WTC11 (cell line): Measurements from ENCODE around the gene CACNA2D3. TPM values are rescaled to one million over a fixed set of nuclear protein-coding genes. Genes with fewer than 3 reads are reported as not detected.
A peak's percentile ranks its signal among the peaks of the same experiment; 100 is the strongest.

ENCODE experiments used
- ATAC-seq: fragments of 200-7000 bp; cut with Tn5 transposase; 2 replicates; pipeline ENCODE4 v1.10.0; 2021; ENCODE audit warnings: mild to moderate bottlenecking, moderate library complexity
- CTCF ChIA-PET: fragments of 300-600 bp; sonication (Branson Sonifier 250); formaldehyde crosslinking; loops from one replicate; lab custom pipeline; 2021; ENCODE audit warnings: antibody characterized with exemption; lab: Charles Lee
- POLR2A ChIA-PET: fragments of 350-600 bp; sonication (Branson Sonifier 250); formaldehyde crosslinking; loops from one replicate; lab custom pipeline; 2021; ENCODE audit warnings: antibody characterized with exemption; lab: Charles Lee
- DNase-seq: peaks from one replicate; pipeline ENCODE4 v3.0.0; 2021; ENCODE audit warnings: low spot score
- H3K27ac Mint-ChIP-seq: 2 replicates; pipeline ENCODE4 v1.8.0; 2021; ENCODE audit warnings: mixed read lengths
- H3K27me3 Mint-ChIP-seq: 2 replicates; pipeline ENCODE4 v1.8.0; 2021; ENCODE audit warnings: low read depth, mild to moderate bottlenecking, moderate library complexity, mixed read lengths
- H3K36me3 Mint-ChIP-seq: 2 replicates; pipeline ENCODE4 v1.8.0; 2021; ENCODE audit warnings: mixed read lengths
- H3K4me1 Mint-ChIP-seq: 2 replicates; pipeline ENCODE4 v1.8.0; 2022; ENCODE audit warnings: mixed read lengths
- H3K4me3 Mint-ChIP-seq: 2 replicates; pipeline ENCODE4 v1.8.0; 2021; ENCODE audit warnings: mild to moderate bottlenecking, moderate library complexity, mixed read lengths
- H3K9me3 Mint-ChIP-seq: 2 replicates; pipeline ENCODE4 v1.8.0; 2021; ENCODE audit warnings: mixed read lengths
- CBFB ChIP-seq: sonication (generic); formaldehyde crosslinking; IDR thresholded peaks from 2 replicates; pipeline ENCODE4 v1.8.1; 2022; ENCODE audit warnings: mild to moderate bottlenecking, low read depth, missing genetic modification reagents
- CREB1 ChIP-seq: sonication (generic); formaldehyde crosslinking; IDR thresholded peaks from 2 replicates; pipeline ENCODE4 v1.8.0; 2023; ENCODE audit warnings: mild to moderate bottlenecking, missing genetic modification reagents
- E2F4 ChIP-seq: sonication (generic); formaldehyde crosslinking; IDR thresholded peaks from 2 replicates; pipeline ENCODE4 v1.8.1; 2022; ENCODE audit warnings: low read depth, mild to moderate bottlenecking, moderate library complexity, missing genetic modification reagents, borderline replicate concordance
- ERG ChIP-seq: fragments of 250-450 bp; sonication (Bioruptor Pico); IDR thresholded peaks from 2 replicates; pipeline ENCODE4 v1.8.0; 2021; ENCODE audit warnings: mild to moderate bottlenecking
- ETV6 ChIP-seq: sonication (generic); formaldehyde crosslinking; IDR thresholded peaks from 2 replicates; pipeline ENCODE4 v1.8.1; 2022; ENCODE audit warnings: mild to moderate bottlenecking, missing genetic modification reagents
- FOXJ3 ChIP-seq: sonication (generic); formaldehyde crosslinking; IDR thresholded peaks from 2 replicates; pipeline ENCODE4 v1.9.0; 2021; ENCODE audit warnings: missing genetic modification reagents, mild to moderate bottlenecking, borderline replicate concordance
- FOXK1 ChIP-seq: sonication (generic); formaldehyde crosslinking; IDR thresholded peaks from 2 replicates; pipeline ENCODE4 v1.8.0; 2022; ENCODE audit warnings: mild to moderate bottlenecking, moderate library complexity, missing genetic modification reagents
- GRHL2 ChIP-seq: fragments of 250-450 bp; sonication (Bioruptor Pico); IDR thresholded peaks from 2 replicates; pipeline ENCODE4 v1.8.0; 2022; ENCODE audit warnings: mild to moderate bottlenecking, moderate library complexity; ENCODE audit not compliant: insufficient replicate concordance, severe bottlenecking
- HMGA2 ChIP-seq: fragments of 250-450 bp; sonication (Bioruptor Pico); IDR thresholded peaks from 2 replicates; pipeline ENCODE4 v1.4.0; 2021; ENCODE audit warnings: mild to moderate bottlenecking, moderate library complexity
- KAT7 ChIP-seq: sonication (generic); formaldehyde crosslinking; IDR thresholded peaks from 2 replicates; pipeline ENCODE4 v1.8.1; 2023; ENCODE audit warnings: missing genetic modification reagents, mild to moderate bottlenecking, borderline replicate concordance
- MYBL2 ChIP-seq: sonication (generic); formaldehyde crosslinking; IDR thresholded peaks from 2 replicates; pipeline ENCODE4 v1.8.1; 2023; ENCODE audit warnings: mild to moderate bottlenecking, moderate library complexity, missing genetic modification reagents
- NR1H2 ChIP-seq: sonication (generic); formaldehyde crosslinking; IDR thresholded peaks from 2 replicates; pipeline ENCODE4 v1.9.0; 2021; ENCODE audit warnings: mild to moderate bottlenecking, moderate library complexity, missing genetic modification reagents
- NR2C2 ChIP-seq: sonication (generic); formaldehyde crosslinking; IDR thresholded peaks from 2 replicates; pipeline ENCODE4 v1.8.0; 2022; ENCODE audit warnings: mild to moderate bottlenecking, missing genetic modification reagents
- NR3C1 ChIP-seq: sonication (generic); formaldehyde crosslinking; conservative IDR thresholded peaks from 2 replicates; pipeline ENCODE4 v1.8.1; 2023; ENCODE audit warnings: low read depth, mild to moderate bottlenecking, missing genetic modification reagents
- RELA ChIP-seq: sonication (generic); formaldehyde crosslinking; IDR thresholded peaks from 2 replicates; pipeline ENCODE4 v1.8.1; 2022; ENCODE audit warnings: missing genetic modification reagents, mild to moderate bottlenecking, borderline replicate concordance
- SP1 ChIP-seq: sonication (generic); formaldehyde crosslinking; conservative IDR thresholded peaks from 2 replicates; pipeline ENCODE4 v1.8.1; 2022; ENCODE audit warnings: missing genetic modification reagents
- TEAD1 ChIP-seq: sonication (generic); formaldehyde crosslinking; IDR thresholded peaks from 2 replicates; pipeline ENCODE4 v1.8.0; 2022; ENCODE audit warnings: mild to moderate bottlenecking, missing genetic modification reagents
- ZNF416 ChIP-seq: fragments of 250-450 bp; sonication (Bioruptor Pico); IDR thresholded peaks from 2 replicates; pipeline ENCODE4 v1.9.0; 2021; ENCODE audit warnings: mild to moderate bottlenecking, inconsistent platforms
- ZNF423 ChIP-seq: fragments of 250-450 bp; sonication (Bioruptor Pico); IDR thresholded peaks from 2 replicates; pipeline ENCODE4 v2.1.2; 2022; ENCODE audit warnings: mild to moderate bottlenecking, moderate library complexity
- total RNA-seq: library from RNA; stranded (reverse); gene quantifications from 3 replicates; pipeline ENCODE4 v1.2.3, GENCODE V29; 2021
- TF ChIP-seq, protein P1 (sequence below): sonication (generic); formaldehyde crosslinking; IDR thresholded peaks from 2 replicates; pipeline ENCODE4 v1.8.0; 2022; ENCODE audit warnings: mild to moderate bottlenecking, missing genetic modification reagents
- TF ChIP-seq, protein P2 (sequence below): sonication (generic); formaldehyde crosslinking; IDR thresholded peaks from 2 replicates; pipeline ENCODE4 v1.8.0; 2022; ENCODE audit warnings: missing genetic modification reagents
- TF ChIP-seq, protein P3 (sequence below): sonication (generic); formaldehyde crosslinking; IDR thresholded peaks from 2 replicates; pipeline ENCODE4 v1.8.1; 2023; ENCODE audit warnings: mild to moderate bottlenecking, missing genetic modification reagents
- TF ChIP-seq, protein P4 (sequence below): sonication (generic); formaldehyde crosslinking; IDR thresholded peaks from 2 replicates; pipeline ENCODE4 v1.8.1; 2023; ENCODE audit warnings: mild to moderate bottlenecking, missing genetic modification reagents, borderline replicate concordance

CACNA2D3 gene
- total RNA-seq, 1 experiment from 2014 or later, result 5.0 TPM

DNA sequence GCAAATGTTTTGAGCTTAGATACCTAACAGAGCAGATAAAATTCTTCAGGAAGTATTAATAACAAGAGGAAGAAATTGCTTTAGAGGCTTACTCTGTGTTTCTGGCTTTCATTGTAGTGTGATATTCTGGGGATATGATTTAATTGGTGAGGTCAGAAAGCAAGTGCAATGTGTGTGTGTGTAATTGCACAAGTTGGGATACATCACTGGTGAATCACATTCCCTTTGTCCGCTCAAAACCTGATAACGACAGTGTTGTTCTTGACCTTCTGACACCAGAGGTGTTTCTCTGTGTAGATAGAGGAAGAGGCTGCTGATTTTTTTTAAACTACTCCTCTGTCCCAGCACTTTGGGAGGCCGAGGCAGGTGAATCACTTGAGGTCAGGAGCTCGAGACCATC lies 161.1 kb downstream of the CACNA2D3 start:
- ATAC-seq, result no peak
- Mint-ChIP-seq H3K4me3 (no peak overlapping the region), H3K9me3 (peaks cover 26% of the 10 kb centered on the region), H3K4me1 (no peaks in the 10 kb centered on the region), H3K36me3 (peaks cover 21% of the 10 kb centered on the region), H3K27me3 (no peaks in the 10 kb centered on the region; the same call in 1 of the 2 replicates), H3K27ac (no peak overlapping the region)
- no peak for DNase-seq
- ChIA-PET CTCF (no interaction called here), POLR2A (no interaction called here)
- TF ChIP-seq RELA (CRISPR knock-in tag) (no peak), NR2C2 (no peak), TEAD1 (no peak), CREB1 (CRISPR knock-in tag) (no peak), MYBL2 (CRISPR knock-in tag) (no peak), ETV6 (CRISPR knock-in tag) (no peak), ZNF416 (CRISPR knock-in tag) (no peak), NR3C1 (CRISPR knock-in tag) (no peak), FOXJ3 (CRISPR knock-in tag) (no peak), E2F4 (CRISPR knock-in tag) (no peak), GRHL2 (CRISPR knock-in tag) (no peak), NR1H2 (CRISPR knock-in tag) (no peak), FOXK1 (CRISPR knock-in tag) (no peak)
- TF ChIP-seq, protein P1, sequence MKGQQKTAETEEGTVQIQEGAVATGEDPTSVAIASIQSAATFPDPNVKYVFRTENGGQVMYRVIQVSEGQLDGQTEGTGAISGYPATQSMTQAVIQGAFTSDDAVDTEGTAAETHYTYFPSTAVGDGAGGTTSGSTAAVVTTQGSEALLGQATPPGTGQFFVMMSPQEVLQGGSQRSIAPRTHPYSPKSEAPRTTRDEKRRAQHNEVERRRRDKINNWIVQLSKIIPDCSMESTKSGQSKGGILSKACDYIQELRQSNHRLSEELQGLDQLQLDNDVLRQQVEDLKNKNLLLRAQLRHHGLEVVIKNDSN (CRISPR knock-in tag), result no peak
- TF ChIP-seq, protein P2, sequence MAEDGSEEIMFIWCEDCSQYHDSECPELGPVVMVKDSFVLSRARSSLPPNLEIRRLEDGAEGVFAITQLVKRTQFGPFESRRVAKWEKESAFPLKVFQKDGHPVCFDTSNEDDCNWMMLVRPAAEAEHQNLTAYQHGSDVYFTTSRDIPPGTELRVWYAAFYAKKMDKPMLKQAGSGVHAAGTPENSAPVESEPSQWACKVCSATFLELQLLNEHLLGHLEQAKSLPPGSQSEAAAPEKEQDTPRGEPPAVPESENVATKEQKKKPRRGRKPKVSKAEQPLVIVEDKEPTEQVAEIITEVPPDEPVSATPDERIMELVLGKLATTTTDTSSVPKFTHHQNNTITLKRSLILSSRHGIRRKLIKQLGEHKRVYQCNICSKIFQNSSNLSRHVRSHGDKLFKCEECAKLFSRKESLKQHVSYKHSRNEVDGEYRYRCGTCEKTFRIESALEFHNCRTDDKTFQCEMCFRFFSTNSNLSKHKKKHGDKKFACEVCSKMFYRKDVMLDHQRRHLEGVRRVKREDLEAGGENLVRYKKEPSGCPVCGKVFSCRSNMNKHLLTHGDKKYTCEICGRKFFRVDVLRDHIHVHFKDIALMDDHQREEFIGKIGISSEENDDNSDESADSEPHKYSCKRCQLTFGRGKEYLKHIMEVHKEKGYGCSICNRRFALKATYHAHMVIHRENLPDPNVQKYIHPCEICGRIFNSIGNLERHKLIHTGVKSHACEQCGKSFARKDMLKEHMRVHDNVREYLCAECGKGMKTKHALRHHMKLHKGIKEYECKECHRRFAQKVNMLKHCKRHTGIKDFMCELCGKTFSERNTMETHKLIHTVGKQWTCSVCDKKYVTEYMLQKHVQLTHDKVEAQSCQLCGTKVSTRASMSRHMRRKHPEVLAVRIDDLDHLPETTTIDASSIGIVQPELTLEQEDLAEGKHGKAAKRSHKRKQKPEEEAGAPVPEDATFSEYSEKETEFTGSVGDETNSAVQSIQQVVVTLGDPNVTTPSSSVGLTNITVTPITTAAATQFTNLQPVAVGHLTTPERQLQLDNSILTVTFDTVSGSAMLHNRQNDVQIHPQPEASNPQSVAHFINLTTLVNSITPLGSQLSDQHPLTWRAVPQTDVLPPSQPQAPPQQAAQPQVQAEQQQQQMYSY (CRISPR knock-in tag), result no peak
- TF ChIP-seq, protein P3, sequence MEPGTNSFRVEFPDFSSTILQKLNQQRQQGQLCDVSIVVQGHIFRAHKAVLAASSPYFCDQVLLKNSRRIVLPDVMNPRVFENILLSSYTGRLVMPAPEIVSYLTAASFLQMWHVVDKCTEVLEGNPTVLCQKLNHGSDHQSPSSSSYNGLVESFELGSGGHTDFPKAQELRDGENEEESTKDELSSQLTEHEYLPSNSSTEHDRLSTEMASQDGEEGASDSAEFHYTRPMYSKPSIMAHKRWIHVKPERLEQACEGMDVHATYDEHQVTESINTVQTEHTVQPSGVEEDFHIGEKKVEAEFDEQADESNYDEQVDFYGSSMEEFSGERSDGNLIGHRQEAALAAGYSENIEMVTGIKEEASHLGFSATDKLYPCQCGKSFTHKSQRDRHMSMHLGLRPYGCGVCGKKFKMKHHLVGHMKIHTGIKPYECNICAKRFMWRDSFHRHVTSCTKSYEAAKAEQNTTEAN (CRISPR knock-in tag), result no peak

DNA sequence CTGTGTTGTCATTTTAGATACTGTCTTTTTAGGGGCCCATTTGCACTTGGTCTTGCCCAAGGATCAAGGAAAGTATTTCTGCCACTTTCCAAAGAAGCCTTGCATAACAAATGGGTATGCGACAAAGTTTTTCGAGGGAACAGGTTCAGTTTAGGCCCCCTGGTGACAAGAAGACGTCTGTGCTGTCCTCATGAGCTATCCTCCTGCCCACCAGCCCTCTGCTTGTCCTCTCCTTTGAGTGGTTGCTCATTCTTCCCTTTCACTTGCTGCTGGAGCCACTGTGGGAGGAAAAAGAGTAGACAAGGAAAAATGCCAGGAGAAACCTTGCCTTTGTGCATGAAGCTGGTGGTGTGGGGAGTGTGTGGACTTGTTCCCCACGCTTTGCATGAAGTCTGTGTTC lies 171.9 kb downstream of the CACNA2D3 start:
- H3K27me3 Mint-ChIP-seq, result no peaks in the 10 kb centered on the region; the same call in 1 of the 2 replicates
- 0 out of 2 replicates have a peak, but pooled peaks cover 3% of the 10 kb centered on the region for H3K36me3 Mint-ChIP-seq
- ChIA-PET CTCF (interaction anchor here (0.6 to 2.1 kb wide), 13 partner anchors 14 to 355 kb away, joined by 3 to 15 read pairs (median 3); no protein-coding TSS in a partner anchor), POLR2A (no interaction called here)
- no peaks in the 10 kb centered on the region for H3K9me3 Mint-ChIP-seq
- DNase-seq, result peak; percentile 17
- H3K4me3 Mint-ChIP-seq, result no peak overlapping the region
- peaks cover 26% of the 10 kb centered on the region for H3K4me1 Mint-ChIP-seq
- peak overlapping the region; percentile 44; the same call in 1 of the 2 replicates for H3K27ac Mint-ChIP-seq
- peak; percentile 70 for ATAC-seq
- TF ChIP-seq ZNF423 (CRISPR knock-in tag) (no peak), ERG (CRISPR knock-in tag) (no peak), CBFB (CRISPR knock-in tag) (no peak), HMGA2 (CRISPR knock-in tag) (no peak), KAT7 (CRISPR knock-in tag) (no peak), SP1 (CRISPR knock-in tag) (no peak)
- TF ChIP-seq, protein P4, sequence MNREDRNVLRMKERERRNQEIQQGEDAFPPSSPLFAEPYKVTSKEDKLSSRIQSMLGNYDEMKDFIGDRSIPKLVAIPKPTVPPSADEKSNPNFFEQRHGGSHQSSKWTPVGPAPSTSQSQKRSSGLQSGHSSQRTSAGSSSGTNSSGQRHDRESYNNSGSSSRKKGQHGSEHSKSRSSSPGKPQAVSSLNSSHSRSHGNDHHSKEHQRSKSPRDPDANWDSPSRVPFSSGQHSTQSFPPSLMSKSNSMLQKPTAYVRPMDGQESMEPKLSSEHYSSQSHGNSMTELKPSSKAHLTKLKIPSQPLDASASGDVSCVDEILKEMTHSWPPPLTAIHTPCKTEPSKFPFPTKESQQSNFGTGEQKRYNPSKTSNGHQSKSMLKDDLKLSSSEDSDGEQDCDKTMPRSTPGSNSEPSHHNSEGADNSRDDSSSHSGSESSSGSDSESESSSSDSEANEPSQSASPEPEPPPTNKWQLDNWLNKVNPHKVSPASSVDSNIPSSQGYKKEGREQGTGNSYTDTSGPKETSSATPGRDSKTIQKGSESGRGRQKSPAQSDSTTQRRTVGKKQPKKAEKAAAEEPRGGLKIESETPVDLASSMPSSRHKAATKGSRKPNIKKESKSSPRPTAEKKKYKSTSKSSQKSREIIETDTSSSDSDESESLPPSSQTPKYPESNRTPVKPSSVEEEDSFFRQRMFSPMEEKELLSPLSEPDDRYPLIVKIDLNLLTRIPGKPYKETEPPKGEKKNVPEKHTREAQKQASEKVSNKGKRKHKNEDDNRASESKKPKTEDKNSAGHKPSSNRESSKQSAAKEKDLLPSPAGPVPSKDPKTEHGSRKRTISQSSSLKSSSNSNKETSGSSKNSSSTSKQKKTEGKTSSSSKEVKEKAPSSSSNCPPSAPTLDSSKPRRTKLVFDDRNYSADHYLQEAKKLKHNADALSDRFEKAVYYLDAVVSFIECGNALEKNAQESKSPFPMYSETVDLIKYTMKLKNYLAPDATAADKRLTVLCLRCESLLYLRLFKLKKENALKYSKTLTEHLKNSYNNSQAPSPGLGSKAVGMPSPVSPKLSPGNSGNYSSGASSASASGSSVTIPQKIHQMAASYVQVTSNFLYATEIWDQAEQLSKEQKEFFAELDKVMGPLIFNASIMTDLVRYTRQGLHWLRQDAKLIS (CRISPR knock-in tag), result no peak
